Ishikawa (cell line): ENCODE results near the gene ATP1A1.

Experiments
- CEBPB ChIP-seq: IDR thresholded peaks from 2 replicates; pipeline ENCODE4 v1.6.1; 2012
- CREB1 ChIP-seq: IDR thresholded peaks from 2 replicates; pipeline ENCODE4 v1.6.1; 2012; ENCODE audit warnings: low read depth
- EGR1 ChIP-seq: IDR thresholded peaks from 2 replicates; pipeline ENCODE4 v1.6.1; 2012
- FOXM1 ChIP-seq: IDR thresholded peaks from 2 replicates; pipeline ENCODE4 v1.6.1; 2012; ENCODE audit warnings: low read depth, borderline replicate concordance
- RAD21 ChIP-seq: IDR thresholded peaks from 2 replicates; pipeline ENCODE4 v1.6.1; 2012; ENCODE audit warnings: low read depth
- TCF12 ChIP-seq: IDR thresholded peaks from 2 replicates; pipeline ENCODE4 v1.6.1; 2012; ENCODE audit warnings: low read depth
- YY1 ChIP-seq: IDR thresholded peaks from 2 replicates; pipeline ENCODE4 v1.6.1; 2012; ENCODE audit warnings: low read depth
- ZBTB7A ChIP-seq: IDR thresholded peaks from 2 replicates; pipeline ENCODE4 v1.6.1; 2012; ENCODE audit warnings: low read depth
- TF ChIP-seq, protein P1 (sequence below): IDR thresholded peaks from 2 replicates; pipeline ENCODE4 v1.6.1; 2012
- TF ChIP-seq, protein P2 (sequence below): IDR thresholded peaks from 2 replicates; pipeline ENCODE4 v1.6.1; 2012; ENCODE audit warnings: low read depth, mild to moderate bottlenecking

DNA sequence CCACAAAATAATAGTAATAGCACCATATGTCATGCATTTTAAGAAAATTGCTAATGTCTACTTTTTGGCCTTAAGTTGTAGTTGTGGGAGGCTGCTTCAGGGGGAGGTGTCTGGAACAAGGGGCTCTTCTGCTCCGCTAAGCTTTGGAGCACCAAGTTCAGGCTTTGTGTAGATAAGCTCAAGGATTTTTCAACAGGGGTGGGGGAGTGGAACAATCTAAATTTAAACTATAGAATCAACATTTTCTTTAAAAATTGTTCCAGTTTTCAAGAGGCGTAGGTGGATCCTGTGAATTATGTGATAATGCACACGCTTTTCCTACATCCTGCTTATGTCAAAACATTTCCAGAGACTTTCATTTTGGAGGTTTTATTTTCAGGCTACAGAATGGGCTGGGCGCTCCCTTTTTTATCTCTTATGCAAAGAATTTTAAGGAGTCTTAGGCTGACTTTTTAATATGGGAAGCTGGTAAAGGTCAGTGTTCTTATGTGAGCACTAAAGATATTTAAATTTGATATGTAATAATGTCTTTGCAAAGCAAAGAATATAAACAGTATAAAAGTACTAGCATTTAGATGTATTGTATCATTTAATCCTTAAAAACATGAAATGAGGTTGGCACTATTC, 9.9 kb downstream of the ATP1A1 start:
- TF ChIP-seq, protein P1, sequence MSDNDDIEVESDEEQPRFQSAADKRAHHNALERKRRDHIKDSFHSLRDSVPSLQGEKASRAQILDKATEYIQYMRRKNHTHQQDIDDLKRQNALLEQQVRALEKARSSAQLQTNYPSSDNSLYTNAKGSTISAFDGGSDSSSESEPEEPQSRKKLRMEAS, result no peak
- TF ChIP-seq CEBPB, result no peak
- TF ChIP-seq, protein P2, sequence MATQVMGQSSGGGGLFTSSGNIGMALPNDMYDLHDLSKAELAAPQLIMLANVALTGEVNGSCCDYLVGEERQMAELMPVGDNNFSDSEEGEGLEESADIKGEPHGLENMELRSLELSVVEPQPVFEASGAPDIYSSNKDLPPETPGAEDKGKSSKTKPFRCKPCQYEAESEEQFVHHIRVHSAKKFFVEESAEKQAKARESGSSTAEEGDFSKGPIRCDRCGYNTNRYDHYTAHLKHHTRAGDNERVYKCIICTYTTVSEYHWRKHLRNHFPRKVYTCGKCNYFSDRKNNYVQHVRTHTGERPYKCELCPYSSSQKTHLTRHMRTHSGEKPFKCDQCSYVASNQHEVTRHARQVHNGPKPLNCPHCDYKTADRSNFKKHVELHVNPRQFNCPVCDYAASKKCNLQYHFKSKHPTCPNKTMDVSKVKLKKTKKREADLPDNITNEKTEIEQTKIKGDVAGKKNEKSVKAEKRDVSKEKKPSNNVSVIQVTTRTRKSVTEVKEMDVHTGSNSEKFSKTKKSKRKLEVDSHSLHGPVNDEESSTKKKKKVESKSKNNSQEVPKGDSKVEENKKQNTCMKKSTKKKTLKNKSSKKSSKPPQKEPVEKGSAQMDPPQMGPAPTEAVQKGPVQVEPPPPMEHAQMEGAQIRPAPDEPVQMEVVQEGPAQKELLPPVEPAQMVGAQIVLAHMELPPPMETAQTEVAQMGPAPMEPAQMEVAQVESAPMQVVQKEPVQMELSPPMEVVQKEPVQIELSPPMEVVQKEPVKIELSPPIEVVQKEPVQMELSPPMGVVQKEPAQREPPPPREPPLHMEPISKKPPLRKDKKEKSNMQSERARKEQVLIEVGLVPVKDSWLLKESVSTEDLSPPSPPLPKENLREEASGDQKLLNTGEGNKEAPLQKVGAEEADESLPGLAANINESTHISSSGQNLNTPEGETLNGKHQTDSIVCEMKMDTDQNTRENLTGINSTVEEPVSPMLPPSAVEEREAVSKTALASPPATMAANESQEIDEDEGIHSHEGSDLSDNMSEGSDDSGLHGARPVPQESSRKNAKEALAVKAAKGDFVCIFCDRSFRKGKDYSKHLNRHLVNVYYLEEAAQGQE, result no peak
- TF ChIP-seq RAD21, result no peak
- TF ChIP-seq EGR1, result no peak
- no peak for TF ChIP-seq FOXM1
- TF ChIP-seq CREB1, result no peak
- TF ChIP-seq YY1, result no peak
- no peak for TF ChIP-seq ZBTB7A
- TF ChIP-seq TCF12, result no peak
